ENCODE data around the gene RBMX.

- no peak for TF ChIP-seq CTCF (IDR thresholded peaks at IDR 0.05)
- no peak for TF ChIP-seq POLR2AphosphoS5 (IDR thresholded peaks at IDR 0.05)
- no peak for TF ChIP-seq POLR2A (IDR thresholded peaks at IDR 0.05)
- TF ChIP-seq EP300 (IDR thresholded peaks at IDR 0.05), result no peak
Observed at GRCh38 chrX:136839196-136839595, 41.3 kb downstream of the RBMX start.
